ENCODE results near the gene SELENON. TPM values are rescaled to one million over a fixed set of nuclear protein-coding genes. Genes with fewer than 3 reads are reported as not detected.
A peak's percentile ranks its signal among the peaks of the same experiment; 100 is the strongest.

Gene SELENON
- total and polyA plus RNA-seq, 12 donors: 8.7 to 105 (median 67.8) TPM

DNA sequence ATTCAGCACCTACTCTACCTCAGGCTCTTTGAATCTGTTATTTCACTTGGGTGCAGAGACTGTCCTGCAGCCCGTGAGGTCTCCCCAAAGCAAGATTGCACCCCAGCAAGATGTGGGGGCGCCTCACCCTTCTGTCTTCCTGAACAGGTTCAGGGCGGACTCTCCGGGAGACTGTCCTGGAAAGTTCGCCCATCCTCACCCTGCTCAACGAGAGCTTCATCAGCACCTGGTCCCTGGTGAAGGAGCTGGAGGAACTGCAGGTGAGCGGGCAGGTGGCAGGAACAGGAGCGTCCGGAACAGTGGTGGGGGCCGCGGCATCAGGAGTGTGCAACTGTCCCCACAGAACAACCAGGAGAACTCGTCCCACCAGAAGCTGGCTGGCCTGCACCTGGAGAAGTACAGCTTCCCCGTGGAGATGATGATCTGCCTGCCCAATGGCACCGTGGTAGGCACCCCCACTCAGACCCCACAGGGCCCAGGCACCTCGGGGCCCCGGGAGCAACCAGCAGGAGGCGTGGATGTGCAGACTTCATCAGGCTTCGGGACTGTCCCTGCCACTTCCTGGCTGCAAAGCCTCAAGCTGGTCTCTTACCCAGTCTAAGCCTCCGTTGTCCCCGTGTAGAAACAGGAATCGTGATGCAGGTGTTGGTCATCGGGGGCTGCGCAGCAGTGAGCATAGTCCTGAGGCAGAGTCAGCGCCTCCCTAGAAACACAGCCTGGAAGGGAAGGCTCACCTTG is 13.9 kb downstream of the SELENON start:
- Histone ChIP-seq H3K27me3 (no peaks in the 10 kb centered on the region), H3K4me3 (no peak overlapping the region), H3K27ac (no peak overlapping the region), H3K4me1 (replicated peaks in 1 of 2) (peaks cover 0 to 14% of the 10 kb centered on the region in 2 donors), H3K36me3 (replicated peaks in 1 of 2) (peaks cover 0 to 55% of the 10 kb centered on the region in 2 donors), H3K9me3 (replicated peaks in 1 of 3) (no peaks in the 10 kb centered on the region)
- WGBS, 4 donors: 74 to 90% (median 86%) methylated on average over 13 to 24 of the region's 24 CpGs
- intact Hi-C loops (cut with DNase I): no loop called here
- TF ChIP-seq, protein P1, sequence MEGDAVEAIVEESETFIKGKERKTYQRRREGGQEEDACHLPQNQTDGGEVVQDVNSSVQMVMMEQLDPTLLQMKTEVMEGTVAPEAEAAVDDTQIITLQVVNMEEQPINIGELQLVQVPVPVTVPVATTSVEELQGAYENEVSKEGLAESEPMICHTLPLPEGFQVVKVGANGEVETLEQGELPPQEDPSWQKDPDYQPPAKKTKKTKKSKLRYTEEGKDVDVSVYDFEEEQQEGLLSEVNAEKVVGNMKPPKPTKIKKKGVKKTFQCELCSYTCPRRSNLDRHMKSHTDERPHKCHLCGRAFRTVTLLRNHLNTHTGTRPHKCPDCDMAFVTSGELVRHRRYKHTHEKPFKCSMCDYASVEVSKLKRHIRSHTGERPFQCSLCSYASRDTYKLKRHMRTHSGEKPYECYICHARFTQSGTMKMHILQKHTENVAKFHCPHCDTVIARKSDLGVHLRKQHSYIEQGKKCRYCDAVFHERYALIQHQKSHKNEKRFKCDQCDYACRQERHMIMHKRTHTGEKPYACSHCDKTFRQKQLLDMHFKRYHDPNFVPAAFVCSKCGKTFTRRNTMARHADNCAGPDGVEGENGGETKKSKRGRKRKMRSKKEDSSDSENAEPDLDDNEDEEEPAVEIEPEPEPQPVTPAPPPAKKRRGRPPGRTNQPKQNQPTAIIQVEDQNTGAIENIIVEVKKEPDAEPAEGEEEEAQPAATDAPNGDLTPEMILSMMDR (IDR thresholded peaks at IDR 0.05): no peak
- no peak for TF ChIP-seq POLR2A (IDR thresholded peaks at IDR 0.05)
- DNase-seq: peak in 1 of 7 donors; percentile 17

DNA sequence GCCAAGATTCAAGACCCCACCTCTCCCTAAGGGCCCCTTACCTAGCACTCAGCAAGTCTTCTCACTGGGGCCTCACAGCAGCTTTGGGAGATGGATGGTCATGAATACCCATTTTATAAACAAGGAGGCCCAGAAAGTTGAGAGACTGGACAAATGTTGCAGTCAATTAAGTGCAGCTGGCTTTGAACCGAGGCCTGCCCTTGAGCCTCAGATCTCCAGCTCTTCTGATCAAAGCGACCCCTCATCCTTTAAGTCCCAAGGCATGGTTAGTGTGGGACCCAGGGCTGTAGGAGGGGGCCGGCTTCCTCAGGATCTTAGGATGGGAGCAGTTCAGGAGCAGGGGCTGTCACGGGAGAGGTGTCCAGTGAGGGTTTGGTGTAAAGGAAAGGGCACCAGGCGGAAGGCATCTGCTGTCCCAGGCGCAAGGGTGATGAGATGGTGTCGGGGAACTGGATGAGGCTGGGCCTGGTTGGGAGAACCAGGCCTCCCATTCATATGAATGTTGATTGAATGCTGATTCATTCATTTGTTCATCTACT is 14.6 kb downstream of the SELENON start:
- DNase-seq: peak in 1 of 7 donors; percentile 15
- TF ChIP-seq, protein P1 (IDR thresholded peaks at IDR 0.05): no peak
- no peak for TF ChIP-seq POLR2A (IDR thresholded peaks at IDR 0.05)
- Histone ChIP-seq H3K36me3 (replicated peaks in 1 of 2) (peaks cover 0 to 48% of the 10 kb centered on the region in 2 donors), H3K27me3 (no peaks in the 10 kb centered on the region), H3K27ac (no peak overlapping the region), H3K9me3 (replicated peaks in 1 of 3) (no peaks in the 10 kb centered on the region), H3K4me3 (no peak overlapping the region), H3K4me1 (replicated peaks in 1 of 2) (peaks cover 0 to 16% of the 10 kb centered on the region in 2 donors)
- intact Hi-C loops (cut with DNase I): no loop called here
- 86 to 93% (median 91%) methylated on average over 7 of the region's 7 CpGs for WGBS, 4 donors

DNA sequence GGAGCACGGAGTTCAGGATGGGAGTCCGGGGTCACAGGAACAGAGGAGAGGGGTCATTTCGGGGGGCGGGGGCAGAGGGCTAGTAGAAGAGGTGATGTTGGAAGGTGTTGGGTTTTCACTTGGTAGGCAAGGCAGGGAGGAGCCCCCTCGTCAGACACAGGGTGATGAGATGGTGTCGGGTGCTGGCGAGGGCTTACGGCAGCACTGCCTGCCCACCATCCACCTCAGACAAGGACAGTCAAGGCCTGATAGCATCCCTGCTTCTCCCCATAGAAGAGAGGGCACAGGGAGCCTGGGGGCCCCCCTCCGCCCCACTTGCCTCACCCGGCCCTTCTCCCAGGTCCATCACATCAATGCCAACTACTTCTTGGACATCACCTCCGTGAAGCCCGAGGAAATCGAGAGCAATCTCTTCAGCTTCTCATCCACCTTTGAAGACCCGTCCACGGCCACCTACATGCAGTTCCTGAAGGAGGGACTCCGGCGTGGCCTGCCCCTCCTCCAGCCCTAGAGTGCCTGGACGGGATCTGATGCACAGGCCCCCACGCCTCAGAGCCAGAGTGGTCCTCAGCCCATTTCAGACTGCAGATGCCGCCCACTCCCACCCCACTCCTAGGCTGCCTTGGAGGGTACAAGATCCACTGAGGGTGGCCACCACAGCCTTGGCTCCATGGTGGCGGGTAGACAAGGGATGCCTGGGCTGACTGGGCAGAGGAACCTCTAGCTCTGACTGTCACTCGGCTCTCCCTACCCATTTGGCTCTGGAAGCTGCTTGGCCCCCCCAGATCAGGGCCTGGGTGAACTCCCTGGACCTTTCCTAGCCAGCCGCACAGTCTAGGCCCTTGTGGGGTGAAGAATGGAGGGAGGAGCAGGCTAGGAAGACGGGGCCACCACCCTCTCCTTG is 15.5 kb downstream of the SELENON start:
- Histone ChIP-seq H3K9me3 (replicated peaks in 1 of 3) (no peaks in the 10 kb centered on the region), H3K27me3 (no peaks in the 10 kb centered on the region), H3K4me3 (no peak overlapping the region), H3K27ac (no peak overlapping the region), H3K36me3 (replicated peaks in 1 of 2) (peaks cover 0 to 40% of the 10 kb centered on the region in 2 donors), H3K4me1 (replicated peaks in 1 of 2) (peaks cover 0 to 16% of the 10 kb centered on the region in 2 donors)
- no peak for TF ChIP-seq POLR2A (IDR thresholded peaks at IDR 0.05)
- TF ChIP-seq, protein P1 (IDR thresholded peaks at IDR 0.05): no peak
- peak in 3 of 7 donors; percentile 16 to 52 (median 28) for DNase-seq
- 89 to 91% (median 90%) methylated on average over 23 to 24 of the region's 24 CpGs for WGBS, 4 donors
- intact Hi-C loops (cut with DNase I): no loop called here

All from adrenal gland (tissue), 12 donors.